HepG2 (cell line): ENCODE results near the gene TRIP4. TPM values are rescaled to one million over a fixed set of nuclear protein-coding genes. Genes with fewer than 3 reads are reported as not detected.
A peak's percentile ranks its signal among the peaks of the same experiment; 100 is the strongest.

ENCODE experiments used
- CBX1 ChIP-seq: IDR thresholded peaks from one replicate; pipeline ENCODE4 v1.6.1; 2016; ENCODE audit warnings: antibody characterized with exemption, low read depth
- ERF ChIP-seq: IDR thresholded peaks from 2 replicates; pipeline ENCODE4 v1.6.1; 2018; ENCODE audit warnings: missing biosample characterization, missing genetic modification reagents
- HIVEP1 ChIP-seq: sonication (generic); formaldehyde crosslinking; IDR thresholded peaks from 2 replicates; pipeline ENCODE4 v1.4.0; 2020; ENCODE audit warnings: mild to moderate bottlenecking, missing genetic modification reagents
- NFYB ChIP-seq: sonication (generic); formaldehyde crosslinking; IDR thresholded peaks from 2 replicates; pipeline ENCODE4 v1.4.0; 2020; ENCODE audit warnings: missing genetic modification reagents
- RARA ChIP-seq: IDR thresholded peaks from 2 replicates; pipeline ENCODE4 v1.6.1; 2016; ENCODE audit warnings: missing genetic modification reagents, missing compliant biosample characterization
- RBM22 ChIP-seq: fragments of 200-400 bp; formaldehyde crosslinking; optimal IDR thresholded peaks from 2 replicates; pipeline ENCODE3; 2017; ENCODE audit warnings: mild to moderate bottlenecking, low read length, moderate library complexity
- SKI ChIP-seq: fragments of 450-650 bp; IDR thresholded peaks from one replicate; pipeline ENCODE4 v1.6.1; 2018; ENCODE audit warnings: mild to moderate bottlenecking; ENCODE audit not compliant: partially characterized antibody
- SSRP1 ChIP-seq: IDR thresholded peaks from 2 replicates; pipeline ENCODE4 v1.6.1; 2016; ENCODE audit warnings: control low read depth
- TOE1 ChIP-seq: sonication (generic); formaldehyde crosslinking; IDR thresholded peaks from 2 replicates; pipeline ENCODE4 v1.4.0; 2020; ENCODE audit warnings: mild to moderate bottlenecking, missing genetic modification reagents
- ZFP1 ChIP-seq: IDR thresholded peaks from 2 replicates; pipeline ENCODE4 v1.6.1; 2016
- ZNF558 ChIP-seq: sonication (generic); formaldehyde crosslinking; IDR thresholded peaks from 2 replicates; pipeline ENCODE4 v1.9.0; 2022; ENCODE audit warnings: mild to moderate bottlenecking, missing genetic modification reagents, borderline replicate concordance
- ZSCAN22 ChIP-seq: sonication (generic); formaldehyde crosslinking; IDR thresholded peaks from 2 replicates; pipeline ENCODE4 v1.4.0; 2020; ENCODE audit warnings: mild to moderate bottlenecking, missing genetic modification reagents
- polyA plus RNA-seq, 8 experiments: library from polyadenylated mRNA; depleted of rRNA in 3 of 8; stranded (reverse) in 7 of 8; unstranded in 1 of 8; fragments of >200 nt; fragmentation: Illumina TruSeq in 4 of 8; extraction: Trizol in 4 of 8; gene quantifications; 2 replicates each; pipeline versions ENCODE4 v1.2.1 to v1.2.3, GENCODE V29; 2011 to 2016; ENCODE audit warnings: low read depth in 4 of 8, missing spikeins in 1 of 8, mixed read lengths in 1 of 8; ENCODE audit not compliant: insufficient read depth in 1 of 8
- total RNA-seq, 5 experiments: library from RNA; depleted of rRNA; stranded (reverse); fragments of >200 nt; fragmentation: Illumina TruSeq; extraction: Trizol; gene quantifications; 2 replicates each; pipeline ENCODE4 v1.2.3, GENCODE V29; 2016; ENCODE audit warnings: low read depth in 1 of 5
- TF ChIP-seq, protein P1 (sequence below): sonication (generic); formaldehyde crosslinking; conservative IDR thresholded peaks from 2 replicates; pipeline ENCODE4 v1.4.0; 2020; ENCODE audit warnings: missing genetic modification reagents
- TF ChIP-seq, protein P2 (sequence below), 2 experiments: fragments of 450-650 bp in 1 of 2; sonication (generic) in 1 of 2; formaldehyde crosslinking in 1 of 2; IDR thresholded peaks; 2 replicates each; pipeline versions ENCODE4 v1.6.1 to v1.8.0; 2016 to 2022; ENCODE audit warnings: antibody characterized with exemption in 1 of 2, mild to moderate bottlenecking in 1 of 2, missing genetic modification reagents in 1 of 2
- TF ChIP-seq, protein P3 (sequence below): sonication (generic); formaldehyde crosslinking; IDR thresholded peaks from 2 replicates; pipeline ENCODE4 v1.8.0; 2022; ENCODE audit warnings: low read depth, missing genetic modification reagents
- TF ChIP-seq, protein P4 (sequence below): IDR thresholded peaks from 2 replicates; pipeline ENCODE4 v1.6.1; 2016
- TF ChIP-seq, protein P5 (sequence below): sonication (generic); formaldehyde crosslinking; conservative IDR thresholded peaks from 2 replicates; pipeline ENCODE4 v1.5.0; 2020; ENCODE audit warnings: missing genetic modification reagents

TRIP4 gene
- total and polyA plus RNA-seq, 2 of the 13 experiments (the other 11 are each of a cell fraction or from before 2014, with no cell fraction given), result 7.1 to 11.8 TPM

DNA sequence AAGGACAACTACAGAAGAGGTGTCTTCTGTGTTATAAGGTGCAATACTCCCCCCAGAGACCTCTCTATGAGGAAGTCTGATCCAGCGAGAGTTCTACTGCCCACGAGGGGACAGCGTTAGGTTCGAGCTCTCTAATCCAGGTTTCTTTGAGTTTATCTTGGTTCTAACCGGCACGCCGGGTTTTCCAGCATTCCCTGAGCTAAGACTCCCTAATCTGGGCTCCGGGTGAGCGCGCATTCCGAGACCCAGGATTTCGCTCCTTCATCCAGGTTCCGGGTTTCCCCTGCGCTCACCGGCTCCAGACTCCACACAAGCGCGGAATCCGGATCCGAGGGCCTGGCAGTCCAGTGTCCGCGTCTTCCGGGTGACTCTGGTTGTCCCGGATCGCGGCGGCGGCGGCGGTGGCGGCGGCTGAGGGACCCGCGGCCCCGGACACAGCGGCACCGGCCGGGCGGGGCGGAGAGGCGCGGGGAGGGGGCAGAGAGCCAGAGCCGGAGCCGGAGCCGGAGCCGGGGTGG lies 72.6 kb downstream of the TRIP4 start, which contains the start of gene ZNF609 (continued):
- TF ChIP-seq, protein P1, sequence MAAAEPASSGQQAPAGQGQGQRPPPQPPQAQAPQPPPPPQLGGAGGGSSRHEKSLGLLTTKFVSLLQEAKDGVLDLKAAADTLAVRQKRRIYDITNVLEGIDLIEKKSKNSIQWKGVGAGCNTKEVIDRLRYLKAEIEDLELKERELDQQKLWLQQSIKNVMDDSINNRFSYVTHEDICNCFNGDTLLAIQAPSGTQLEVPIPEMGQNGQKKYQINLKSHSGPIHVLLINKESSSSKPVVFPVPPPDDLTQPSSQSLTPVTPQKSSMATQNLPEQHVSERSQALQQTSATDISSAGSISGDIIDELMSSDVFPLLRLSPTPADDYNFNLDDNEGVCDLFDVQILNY (CRISPR knock-in tag), result no peak; the same call in 1 of the 2 replicates
- no peak for TF ChIP-seq SSRP1 (CRISPR knock-in tag)
- TF ChIP-seq SKI, result peak; percentile 73
- TF ChIP-seq, protein P2, sequence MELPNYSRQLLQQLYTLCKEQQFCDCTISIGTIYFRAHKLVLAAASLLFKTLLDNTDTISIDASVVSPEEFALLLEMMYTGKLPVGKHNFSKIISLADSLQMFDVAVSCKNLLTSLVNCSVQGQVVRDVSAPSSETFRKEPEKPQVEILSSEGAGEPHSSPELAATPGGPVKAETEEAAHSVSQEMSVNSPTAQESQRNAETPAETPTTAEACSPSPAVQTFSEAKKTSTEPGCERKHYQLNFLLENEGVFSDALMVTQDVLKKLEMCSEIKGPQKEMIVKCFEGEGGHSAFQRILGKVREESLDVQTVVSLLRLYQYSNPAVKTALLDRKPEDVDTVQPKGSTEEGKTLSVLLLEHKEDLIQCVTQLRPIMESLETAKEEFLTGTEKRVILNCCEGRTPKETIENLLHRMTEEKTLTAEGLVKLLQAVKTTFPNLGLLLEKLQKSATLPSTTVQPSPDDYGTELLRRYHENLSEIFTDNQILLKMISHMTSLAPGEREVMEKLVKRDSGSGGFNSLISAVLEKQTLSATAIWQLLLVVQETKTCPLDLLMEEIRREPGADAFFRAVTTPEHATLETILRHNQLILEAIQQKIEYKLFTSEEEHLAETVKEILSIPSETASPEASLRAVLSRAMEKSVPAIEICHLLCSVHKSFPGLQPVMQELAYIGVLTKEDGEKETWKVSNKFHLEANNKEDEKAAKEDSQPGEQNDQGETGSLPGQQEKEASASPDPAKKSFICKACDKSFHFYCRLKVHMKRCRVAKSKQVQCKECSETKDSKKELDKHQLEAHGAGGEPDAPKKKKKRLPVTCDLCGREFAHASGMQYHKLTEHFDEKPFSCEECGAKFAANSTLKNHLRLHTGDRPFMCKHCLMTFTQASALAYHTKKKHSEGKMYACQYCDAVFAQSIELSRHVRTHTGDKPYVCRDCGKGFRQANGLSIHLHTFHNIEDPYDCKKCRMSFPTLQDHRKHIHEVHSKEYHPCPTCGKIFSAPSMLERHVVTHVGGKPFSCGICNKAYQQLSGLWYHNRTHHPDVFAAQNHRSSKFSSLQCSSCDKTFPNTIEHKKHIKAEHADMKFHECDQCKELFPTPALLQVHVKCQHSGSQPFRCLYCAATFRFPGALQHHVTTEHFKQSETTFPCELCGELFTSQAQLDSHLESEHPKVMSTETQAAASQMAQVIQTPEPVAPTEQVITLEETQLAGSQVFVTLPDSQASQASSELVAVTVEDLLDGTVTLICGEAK (IDR thresholded peaks at IDR 0.05), result no peak
- TF ChIP-seq, protein P2 (CRISPR knock-in tag; IDR thresholded peaks at IDR 0.05), result peak; percentile 66; the same call in 1 of the 2 replicates
- no peak for TF ChIP-seq RBM22
- TF ChIP-seq NFYB (CRISPR knock-in tag), result no peak; the same call in 1 of the 2 replicates
- TF ChIP-seq HIVEP1 (CRISPR knock-in tag), result peak; percentile 69; the same call in 1 of the 2 replicates
- peak; percentile 42; the same call in 1 of the 2 replicates for TF ChIP-seq ZNF558 (CRISPR knock-in tag)
- TF ChIP-seq RARA, result 0 out of 2 replicates have a peak, but pooled peaks have one; percentile 28
- TF ChIP-seq, protein P3, sequence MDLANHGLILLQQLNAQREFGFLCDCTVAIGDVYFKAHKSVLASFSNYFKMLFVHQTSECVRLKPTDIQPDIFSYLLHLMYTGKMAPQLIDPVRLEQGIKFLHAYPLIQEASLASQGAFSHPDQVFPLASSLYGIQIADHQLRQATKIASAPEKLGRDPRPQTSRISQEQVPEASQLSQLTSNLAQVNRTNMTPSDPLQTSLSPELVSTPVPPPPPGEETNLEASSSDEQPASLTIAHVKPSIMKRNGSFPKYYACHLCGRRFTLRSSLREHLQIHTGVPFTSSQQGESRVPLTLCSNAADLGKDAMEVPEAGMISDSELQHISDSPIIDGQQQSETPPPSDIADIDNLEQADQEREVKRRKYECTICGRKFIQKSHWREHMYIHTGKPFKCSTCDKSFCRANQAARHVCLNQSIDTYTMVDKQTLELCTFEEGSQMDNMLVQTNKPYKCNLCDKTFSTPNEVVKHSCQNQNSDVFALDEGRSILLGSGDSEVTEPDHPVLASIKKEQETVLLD, result peak; percentile 89
- TF ChIP-seq TOE1, result no peak
- TF ChIP-seq ZFP1 (CRISPR knock-in tag), result no peak
- TF ChIP-seq, protein P4, sequence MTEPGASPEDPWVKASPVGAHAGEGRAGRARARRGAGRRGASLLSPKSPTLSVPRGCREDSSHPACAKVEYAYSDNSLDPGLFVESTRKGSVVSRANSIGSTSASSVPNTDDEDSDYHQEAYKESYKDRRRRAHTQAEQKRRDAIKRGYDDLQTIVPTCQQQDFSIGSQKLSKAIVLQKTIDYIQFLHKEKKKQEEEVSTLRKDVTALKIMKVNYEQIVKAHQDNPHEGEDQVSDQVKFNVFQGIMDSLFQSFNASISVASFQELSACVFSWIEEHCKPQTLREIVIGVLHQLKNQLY (CRISPR knock-in tag), result no peak
- no peak for TF ChIP-seq CBX1
- TF ChIP-seq ERF (CRISPR knock-in tag), result peak; percentile 87
- TF ChIP-seq, protein P5, sequence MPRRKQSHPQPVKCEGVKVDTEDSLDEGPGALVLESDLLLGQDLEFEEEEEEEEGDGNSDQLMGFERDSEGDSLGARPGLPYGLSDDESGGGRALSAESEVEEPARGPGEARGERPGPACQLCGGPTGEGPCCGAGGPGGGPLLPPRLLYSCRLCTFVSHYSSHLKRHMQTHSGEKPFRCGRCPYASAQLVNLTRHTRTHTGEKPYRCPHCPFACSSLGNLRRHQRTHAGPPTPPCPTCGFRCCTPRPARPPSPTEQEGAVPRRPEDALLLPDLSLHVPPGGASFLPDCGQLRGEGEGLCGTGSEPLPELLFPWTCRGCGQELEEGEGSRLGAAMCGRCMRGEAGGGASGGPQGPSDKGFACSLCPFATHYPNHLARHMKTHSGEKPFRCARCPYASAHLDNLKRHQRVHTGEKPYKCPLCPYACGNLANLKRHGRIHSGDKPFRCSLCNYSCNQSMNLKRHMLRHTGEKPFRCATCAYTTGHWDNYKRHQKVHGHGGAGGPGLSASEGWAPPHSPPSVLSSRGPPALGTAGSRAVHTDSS (CRISPR knock-in tag), result no peak
- 0 out of 2 replicates have a peak, but pooled peaks have one; percentile 37 for TF ChIP-seq ZSCAN22 (CRISPR knock-in tag)
